SK-N-MC (cell line): ENCODE data around the gene PRKN.

Experiments
- EZH2 ChIP-seq: fragments of 200-600 bp; sonication (generic); IDR thresholded peaks from one replicate; pipeline ENCODE4 v1.6.1; 2017; ENCODE audit warnings: antibody characterized with exemption
- POLR2AphosphoS5 ChIP-seq: IDR thresholded peaks from 2 replicates; pipeline ENCODE4 v1.6.1; 2012; ENCODE audit warnings: mild to moderate bottlenecking, low read depth, low read length, borderline replicate concordance

- TF ChIP-seq EZH2 (no peak), POLR2AphosphoS5 (no peak)
These were observed 836.0 kb downstream of the PRKN start for GRCh38 chr6:161891542-161891941.
